Hepatocyte (in vitro differentiated cells): ENCODE measurements around the gene APRT. TPM values are rescaled to one million over a fixed set of nuclear protein-coding genes. Genes with fewer than 3 reads are reported as not detected.
A peak's percentile ranks its signal among the peaks of the same experiment; 100 is the strongest.

Experiments used
- DNase-seq: peaks from one replicate; pipeline ENCODE4 v3.0.0-alpha.2; 2016; ENCODE audit warnings: low spot score
- H2AFZ ChIP-seq: fragments of 200-600 bp; sonication (generic); 2 replicates; pipeline ENCODE4 v1.6.0; 2016; ENCODE audit warnings: antibody characterized with exemption, mild to moderate bottlenecking
- H3K27ac ChIP-seq: fragments of 200-600 bp; sonication (generic); 2 replicates; pipeline ENCODE4 v1.5.1; 2016; ENCODE audit warnings: mild to moderate bottlenecking
- H3K27me3 ChIP-seq: fragments of 200-600 bp; sonication (generic); 2 replicates; pipeline ENCODE4 v1.6.1; 2016
- H3K36me3 ChIP-seq: fragments of 200-600 bp; sonication (generic); replicated peaks from 2 replicates; pipeline ENCODE4 v1.5.1; 2016; ENCODE audit warnings: low read depth; ENCODE audit not compliant: insufficient read depth
- H3K4me1 ChIP-seq: fragments of 200-600 bp; sonication (generic); 2 replicates; pipeline ENCODE4 v1.5.1; 2016; ENCODE audit warnings: mild to moderate bottlenecking, moderate library complexity; ENCODE audit not compliant: insufficient read depth
- H3K4me2 ChIP-seq: fragments of 200-600 bp; sonication (generic); 2 replicates; pipeline ENCODE4 v1.6.0; 2016
- H3K4me3 ChIP-seq: fragments of 200-600 bp; sonication (generic); 2 replicates; pipeline ENCODE4 v1.5.1; 2016; ENCODE audit warnings: mild to moderate bottlenecking
- H3K79me2 ChIP-seq: fragments of 200-600 bp; sonication (generic); 2 replicates; pipeline ENCODE4 v1.6.0; 2017; ENCODE audit warnings: mild to moderate bottlenecking
- H3K9me2 ChIP-seq: fragments of 200-600 bp; sonication (generic); replicated peaks from 2 replicates; pipeline ENCODE4 v1.6.0; 2017; ENCODE audit warnings: mild to moderate bottlenecking; ENCODE audit not compliant: insufficient read depth
- H3K9me3 ChIP-seq: fragments of 200-600 bp; sonication (generic); 2 replicates; pipeline ENCODE4 v1.5.1; 2016; ENCODE audit warnings: low read depth, mild to moderate bottlenecking
- H4K20me1 ChIP-seq: fragments of 200-600 bp; sonication (generic); 2 replicates; pipeline ENCODE4 v1.6.0; 2016; ENCODE audit warnings: mild to moderate bottlenecking; ENCODE audit not compliant: insufficient read depth, poor library complexity, severe bottlenecking
- CTCF ChIP-seq: fragments of 200-600 bp; sonication (generic); IDR thresholded peaks from 2 replicates; pipeline ENCODE4 v1.5.1; 2016; ENCODE audit warnings: antibody characterized with exemption, mild to moderate bottlenecking; ENCODE audit not compliant: poor library complexity
- EZH2 ChIP-seq: fragments of 200-600 bp; sonication (generic); IDR thresholded peaks from 2 replicates; pipeline ENCODE4 v1.6.1; 2016; ENCODE audit warnings: antibody characterized with exemption, mild to moderate bottlenecking, borderline replicate concordance
- EZH2phosphoT487 ChIP-seq: fragments of 200-600 bp; sonication (generic); IDR thresholded peaks from one replicate; pipeline ENCODE4 v1.6.1; 2018; ENCODE audit warnings: antibody characterized with exemption, mild to moderate bottlenecking, low read depth, moderate library complexity; ENCODE audit not compliant: unreplicated experiment, severe bottlenecking
- WGBS: methylation state at CpG from one replicate; pipeline ENCODE4 v1.1.6; 2016; ENCODE audit warnings: low lambda C conversion rate; ENCODE audit errors: missing lambda C conversion rate; 5-methylcytosine and 5-hydroxymethylcytosine counted together
- polyA plus RNA-seq: library from polyadenylated mRNA; unstranded; fragments of >200 nt; fragmentation: Nextera tagmentation; extraction: Ambion mirVana; gene quantifications from 2 replicates; pipeline ENCODE4 v1.2.1, GENCODE V29; 2016
- total RNA-seq: library from RNA; depleted of rRNA; stranded (reverse); fragments of >200 nt; gene quantifications from 2 replicates; pipeline ENCODE4 v1.2.3, GENCODE V29; 2014

Gene APRT
- total and polyA plus RNA-seq, 2 experiments from 2014 or later, result 101 to 237 TPM

GRCh38 chr16:88777471-88778270 lies 34.1 kb downstream of the APRT start:
- TF ChIP-seq EZH2 (no peak), CTCF (no peak), EZH2phosphoT487 (no peak)
- 80% methylated on average over 34 of the region's 34 CpGs for WGBS
- H2AFZ ChIP-seq, result no peak overlapping the region
- no peaks in the 10 kb centered on the region for H3K27me3 ChIP-seq
- no peak overlapping the region for H3K27ac ChIP-seq
- no peak overlapping the region for H3K4me2 ChIP-seq
- no peaks in the 10 kb centered on the region for H3K36me3 ChIP-seq
- H3K9me3 ChIP-seq, result no peaks in the 10 kb centered on the region
- H3K4me1 ChIP-seq, result peaks cover 51% of the 10 kb centered on the region
- H3K79me2 ChIP-seq, result peaks cover 75% of the 10 kb centered on the region
- H3K4me3 ChIP-seq, result no peak overlapping the region
- H4K20me1 ChIP-seq, result peaks cover 7% of the 10 kb centered on the region
- H3K9me2 ChIP-seq, result no peaks in the 10 kb centered on the region
- no peak for DNase-seq

DNA sequence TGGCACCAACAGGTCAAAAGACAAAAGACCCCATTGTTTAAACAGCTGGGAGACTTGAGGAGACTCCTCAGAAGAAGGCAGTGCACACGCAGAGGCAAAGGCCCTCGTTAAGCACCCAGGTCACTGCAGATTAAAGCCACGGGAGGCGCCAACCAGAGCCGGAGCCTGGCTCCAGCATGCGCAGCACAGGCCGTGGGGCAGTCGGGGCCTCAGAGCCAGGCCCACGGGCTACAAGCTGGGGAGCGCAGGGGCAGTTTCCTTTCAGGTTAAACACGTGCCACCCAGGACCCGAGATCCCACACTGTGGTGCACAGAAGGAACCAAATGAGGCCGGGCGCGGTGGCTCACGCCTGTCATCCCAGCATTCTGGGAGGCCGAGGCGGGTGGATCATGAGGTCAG lies 35.9 kb downstream of the APRT start:
- H3K27me3 ChIP-seq, result no peaks in the 10 kb centered on the region
- H3K36me3 ChIP-seq, result no peaks in the 10 kb centered on the region
- H3K4me1 ChIP-seq, result peaks cover 51% of the 10 kb centered on the region
- peaks cover 4% of the 10 kb centered on the region for H4K20me1 ChIP-seq
- no peak overlapping the region for H2AFZ ChIP-seq
- no peak for DNase-seq
- no peaks in the 10 kb centered on the region for H3K9me2 ChIP-seq
- H3K9me3 ChIP-seq, result no peaks in the 10 kb centered on the region
- no peak overlapping the region for H3K4me3 ChIP-seq
- no peak overlapping the region for H3K27ac ChIP-seq
- TF ChIP-seq EZH2 (no peak), EZH2phosphoT487 (no peak), CTCF (no peak)
- H3K4me2 ChIP-seq, result no peak overlapping the region
- 91% methylated on average over 18 of the region's 18 CpGs for WGBS
- peaks cover 65% of the 10 kb centered on the region for H3K79me2 ChIP-seq

DNA sequence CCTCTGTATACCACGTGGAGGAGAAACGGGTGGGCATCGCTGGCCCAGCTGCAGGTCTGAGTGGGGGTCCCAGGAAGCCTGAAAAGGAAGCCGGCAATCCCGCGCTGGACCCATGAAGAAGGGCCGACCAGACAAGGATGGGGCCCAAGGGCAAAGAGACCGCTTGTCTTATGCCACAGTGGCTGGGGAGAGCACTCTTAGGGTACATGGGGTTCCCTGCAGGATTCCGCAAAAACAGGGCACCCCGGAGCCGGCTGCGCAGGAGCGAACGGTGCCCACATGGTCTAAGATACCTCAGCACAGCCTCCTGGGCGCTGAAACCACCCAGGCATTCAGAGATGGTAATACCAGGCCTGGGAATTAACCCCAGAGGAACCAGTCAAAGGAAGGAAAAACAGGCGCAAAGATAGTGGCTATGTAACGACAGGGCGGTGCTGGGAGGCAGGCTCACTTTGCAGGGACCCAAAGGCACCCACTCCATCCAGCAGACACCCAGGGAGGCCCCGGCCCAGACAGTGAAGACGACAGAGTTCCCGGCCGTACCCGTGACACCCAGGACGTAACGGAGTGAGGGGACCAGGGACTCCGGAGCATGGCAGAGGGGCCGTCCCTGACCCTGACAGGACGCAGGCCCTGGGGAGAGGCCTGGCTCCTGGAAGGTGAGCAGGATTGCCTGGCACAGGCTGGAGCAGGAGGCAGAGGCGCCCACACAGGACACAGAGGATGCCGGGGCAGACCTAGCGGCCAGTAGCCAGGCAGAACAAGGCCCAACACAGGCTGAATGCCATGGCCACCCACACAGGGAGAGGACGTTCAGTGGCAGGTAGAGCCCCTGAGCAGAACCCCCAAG lies 37.0 kb downstream of the APRT start:
- Histone ChIP-seq H3K9me2 (no peaks in the 10 kb centered on the region), H3K4me3 (no peak overlapping the region), H3K27me3 (no peaks in the 10 kb centered on the region), H3K79me2 (peaks cover 57% of the 10 kb centered on the region), H3K9me3 (no peaks in the 10 kb centered on the region), H2AFZ (no peak overlapping the region), H3K4me1 (peaks cover 51% of the 10 kb centered on the region), H4K20me1 (peaks cover 4% of the 10 kb centered on the region), H3K27ac (peak overlapping the region; percentile 44), H3K4me2 (peak overlapping the region; percentile 65), H3K36me3 (no peaks in the 10 kb centered on the region)
- no peak for TF ChIP-seq EZH2
- no peak for TF ChIP-seq CTCF
- no peak for TF ChIP-seq EZH2phosphoT487
- WGBS, result 95% methylated on average over 32 of the region's 32 CpGs
- no peak for DNase-seq
